Adipocyte (in vitro differentiated cells): ENCODE data around the gene YOD1.
A peak's percentile ranks its signal among the peaks of the same experiment; 100 is the strongest.

ENCODE experiments used
- DNase-seq: peaks from one replicate; pipeline ENCODE4 v3.0.0-alpha.2; 2015; ENCODE audit warnings: low read depth
- H3K27me3 ChIP-seq: replicated peaks from 2 replicates; pipeline ENCODE4 v1.7.0; 2013; ENCODE audit warnings: mild to moderate bottlenecking, low read length, moderate library complexity; ENCODE audit not compliant: control insufficient read depth, insufficient read depth
- H3K36me3 ChIP-seq: 2 replicates; pipeline ENCODE4 v1.7.0; 2013; ENCODE audit warnings: low read length, mild to moderate bottlenecking, moderate library complexity; ENCODE audit not compliant: control insufficient read depth, insufficient read depth, severe bottlenecking
- H3K4me1 ChIP-seq: 2 replicates; pipeline ENCODE4 v1.7.0; 2013; ENCODE audit warnings: mild to moderate bottlenecking, low read length, moderate library complexity; ENCODE audit not compliant: control insufficient read depth, insufficient read depth
- H3K4me3 ChIP-seq: 2 replicates; pipeline ENCODE4 v1.7.0; 2013; ENCODE audit warnings: mild to moderate bottlenecking, low read length, moderate library complexity
- H3K9ac ChIP-seq: 2 replicates; pipeline ENCODE4 v1.7.0; 2013; ENCODE audit warnings: mild to moderate bottlenecking, low read length, moderate library complexity
- H3K9me3 ChIP-seq: 2 replicates; pipeline ENCODE4 v1.7.0; 2013; ENCODE audit warnings: mild to moderate bottlenecking, low read length, moderate library complexity; ENCODE audit not compliant: control insufficient read depth

The YOD1 gene

GRCh38 chr1:207021876-207022596, 29.0 kb downstream of the YOD1 start:
- Histone ChIP-seq H3K36me3 (no peaks in the 10 kb centered on the region), H3K9ac (no peak overlapping the region), H3K27me3 (no peaks in the 10 kb centered on the region), H3K9me3 (no peaks in the 10 kb centered on the region), H3K4me3 (no peak overlapping the region), H3K4me1 (peaks cover 21% of the 10 kb centered on the region)
- no peak for DNase-seq

GRCh38 chr1:207021139-207021861, 29.7 kb downstream of the YOD1 start:
- H3K4me1 ChIP-seq = peaks cover 18% of the 10 kb centered on the region
- H3K9ac ChIP-seq = no peak overlapping the region
- no peaks in the 10 kb centered on the region for H3K9me3 ChIP-seq
- no peak overlapping the region for H3K4me3 ChIP-seq
- H3K27me3 ChIP-seq = no peaks in the 10 kb centered on the region
- H3K36me3 ChIP-seq = no peaks in the 10 kb centered on the region
- peak; percentile 14 for DNase-seq

- Histone ChIP-seq H3K27me3 (no peaks in the 10 kb centered on the region), H3K4me3 (no peak overlapping the region), H3K9ac (no peak overlapping the region), H3K36me3 (no peaks in the 10 kb centered on the region), H3K4me1 (peaks cover 12% of the 10 kb centered on the region), H3K9me3 (no peaks in the 10 kb centered on the region)
- DNase-seq = no peak
Measured at GRCh38 chr1:207020709-207021107, 30.3 kb downstream of the YOD1 start.

- H3K9ac ChIP-seq = no peak overlapping the region
- H3K4me1 ChIP-seq = peaks cover 7% of the 10 kb centered on the region
- no peaks in the 10 kb centered on the region for H3K36me3 ChIP-seq
- H3K4me3 ChIP-seq = no peak overlapping the region
- no peaks in the 10 kb centered on the region for H3K9me3 ChIP-seq
- no peak for DNase-seq
- H3K27me3 ChIP-seq = no peaks in the 10 kb centered on the region
Measured at GRCh38 chr1:207020065-207020708, 30.8 kb downstream of the YOD1 start.

GRCh38 chr1:207019661-207020060, 31.3 kb downstream of the YOD1 start:
- no peak for DNase-seq
- no peak overlapping the region for H3K4me3 ChIP-seq
- H3K9ac ChIP-seq = no peak overlapping the region
- no peaks in the 10 kb centered on the region for H3K9me3 ChIP-seq
- H3K36me3 ChIP-seq = no peaks in the 10 kb centered on the region
- peaks cover 3% of the 10 kb centered on the region for H3K4me1 ChIP-seq
- no peaks in the 10 kb centered on the region for H3K27me3 ChIP-seq

GRCh38 chr1:207019161-207019560, 31.8 kb downstream of the YOD1 start:
- H3K36me3 ChIP-seq = no peaks in the 10 kb centered on the region
- no peak overlapping the region for H3K9ac ChIP-seq
- DNase-seq = no peak
- no peaks in the 10 kb centered on the region for H3K4me1 ChIP-seq
- H3K27me3 ChIP-seq = no peaks in the 10 kb centered on the region
- H3K9me3 ChIP-seq = no peaks in the 10 kb centered on the region
- no peak overlapping the region for H3K4me3 ChIP-seq

- Histone ChIP-seq H3K4me1 (no peaks in the 10 kb centered on the region), H3K36me3 (no peaks in the 10 kb centered on the region), H3K27me3 (no peaks in the 10 kb centered on the region), H3K4me3 (no peak overlapping the region), H3K9me3 (no peaks in the 10 kb centered on the region), H3K9ac (no peak overlapping the region)
- no peak for DNase-seq
Measured at GRCh38 chr1:207018707-207019106, 32.3 kb downstream of the YOD1 start.

GRCh38 chr1:207017615-207018559, 33.1 kb downstream of the YOD1 start:
- H3K4me3 ChIP-seq = no peak overlapping the region
- H3K4me1 ChIP-seq = no peaks in the 10 kb centered on the region
- H3K27me3 ChIP-seq = no peaks in the 10 kb centered on the region
- H3K36me3 ChIP-seq = no peaks in the 10 kb centered on the region
- no peak overlapping the region for H3K9ac ChIP-seq
- H3K9me3 ChIP-seq = no peaks in the 10 kb centered on the region
- DNase-seq = no peak

- Histone ChIP-seq H3K27me3 (peaks cover 4% of the 10 kb centered on the region), H3K4me3 (no peak overlapping the region), H3K9ac (no peak overlapping the region), H3K4me1 (no peaks in the 10 kb centered on the region), H3K9me3 (no peaks in the 10 kb centered on the region), H3K36me3 (no peaks in the 10 kb centered on the region)
- no peak for DNase-seq
Measured at GRCh38 chr1:207015791-207016190, 35.2 kb downstream of the YOD1 start.

- DNase-seq = no peak
- Histone ChIP-seq H3K9ac (no peak overlapping the region), H3K4me1 (peaks cover 8% of the 10 kb centered on the region), H3K4me3 (no peak overlapping the region), H3K36me3 (no peaks in the 10 kb centered on the region), H3K9me3 (no peaks in the 10 kb centered on the region), H3K27me3 (peaks cover 4% of the 10 kb centered on the region)
Measured at GRCh38 chr1:207014728-207015127, 36.3 kb downstream of the YOD1 start.
